Testis (tissue), 2 donors: Measurements from ENCODE around the gene BOC.

Source experiments
- CTCF ChIP-seq, 3 experiments: fragments of 450-650 bp in 2 of 3; fragments of 200-600 bp in 1 of 3; sonication (generic) in 1 of 3; IDR thresholded peaks; one replicate each; pipeline ENCODE4 v1.5.1; 2016 to 2019; ENCODE audit warnings: antibody characterized with exemption in 3 of 3, mild to moderate bottlenecking in 2 of 3, moderate library complexity in 1 of 3
- POLR2A ChIP-seq: fragments of 450-650 bp; IDR thresholded peaks from one replicate; pipeline ENCODE4 v1.6.1; 2017; ENCODE audit warnings: antibody characterized with exemption, mild to moderate bottlenecking, moderate library complexity

GRCh38 chr3:113222451-113223086, 11.2 kb downstream of the BOC start:
- TF ChIP-seq CTCF (IDR thresholded peaks at IDR 0.05) = no peak
- no peak for TF ChIP-seq POLR2A
